Stomach (tissue), 4 donors: Measurements from ENCODE around the gene AKNA.

Experiments
- CTCF ChIP-seq, 7 experiments: fragments of 450-650 bp in 4 of 7; fragments of 200-600 bp in 3 of 7; sonication (generic) in 3 of 7; IDR thresholded peaks; one replicate each; pipeline ENCODE4 v1.5.1; 2016 to 2019; ENCODE audit warnings: antibody characterized with exemption in 7 of 7, control low read depth in 2 of 7, mild to moderate bottlenecking in 1 of 7
- EP300 ChIP-seq: sonication (generic); formaldehyde crosslinking; IDR thresholded peaks from one replicate; pipeline ENCODE4 v1.6.1; 2017; ENCODE audit warnings: antibody characterized with exemption
- POLR2A ChIP-seq, 4 donors: fragments of 450-650 bp; IDR thresholded peaks; one replicate each; pipeline ENCODE4 v1.6.1; 2016; ENCODE audit warnings: antibody characterized with exemption in 4 of 4, control low read depth in 2 of 4, mild to moderate bottlenecking in 1 of 4, moderate library complexity in 1 of 4

- TF ChIP-seq POLR2A (IDR thresholded peaks at IDR 0.05) (no peak), CTCF (IDR thresholded peaks at IDR 0.05) (no peak), EP300 (no peak)
Measured at GRCh38 chr9:114312513-114312875, 75.3 kb downstream of the AKNA start.
